Transverse colon (tissue), 4 donors: ENCODE results near the gene PSMD5.

Source experiments
- EP300 ChIP-seq: sonication (generic); formaldehyde crosslinking; IDR thresholded peaks from one replicate; pipeline ENCODE4 v1.6.1; 2017; ENCODE audit warnings: antibody characterized with exemption, low read depth
- POLR2A ChIP-seq: fragments of 450-650 bp; IDR thresholded peaks from one replicate; pipeline ENCODE4 v1.6.1; 2016; ENCODE audit warnings: antibody characterized with exemption, mild to moderate bottlenecking, moderate library complexity
- POLR2AphosphoS5 ChIP-seq, 3 donors: sonication (generic); formaldehyde crosslinking; IDR thresholded peaks; one replicate each; pipeline ENCODE4 v1.6.1; 2016; ENCODE audit warnings: antibody characterized with exemption in 3 of 3
- TF ChIP-seq, protein P1 (sequence below), 5 experiments: fragments of 200-600 bp in 3 of 5; fragments of 450-650 bp in 2 of 5; sonication (generic) in 3 of 5; IDR thresholded peaks; 1 replicate in 2 of 5; 2 replicates in 3 of 5; pipeline ENCODE4 v1.5.1; 2016 to 2017; ENCODE audit warnings: antibody characterized with exemption in 5 of 5, inconsistent platforms in 3 of 5, mild to moderate bottlenecking in 2 of 5, moderate library complexity in 1 of 5

DNA sequence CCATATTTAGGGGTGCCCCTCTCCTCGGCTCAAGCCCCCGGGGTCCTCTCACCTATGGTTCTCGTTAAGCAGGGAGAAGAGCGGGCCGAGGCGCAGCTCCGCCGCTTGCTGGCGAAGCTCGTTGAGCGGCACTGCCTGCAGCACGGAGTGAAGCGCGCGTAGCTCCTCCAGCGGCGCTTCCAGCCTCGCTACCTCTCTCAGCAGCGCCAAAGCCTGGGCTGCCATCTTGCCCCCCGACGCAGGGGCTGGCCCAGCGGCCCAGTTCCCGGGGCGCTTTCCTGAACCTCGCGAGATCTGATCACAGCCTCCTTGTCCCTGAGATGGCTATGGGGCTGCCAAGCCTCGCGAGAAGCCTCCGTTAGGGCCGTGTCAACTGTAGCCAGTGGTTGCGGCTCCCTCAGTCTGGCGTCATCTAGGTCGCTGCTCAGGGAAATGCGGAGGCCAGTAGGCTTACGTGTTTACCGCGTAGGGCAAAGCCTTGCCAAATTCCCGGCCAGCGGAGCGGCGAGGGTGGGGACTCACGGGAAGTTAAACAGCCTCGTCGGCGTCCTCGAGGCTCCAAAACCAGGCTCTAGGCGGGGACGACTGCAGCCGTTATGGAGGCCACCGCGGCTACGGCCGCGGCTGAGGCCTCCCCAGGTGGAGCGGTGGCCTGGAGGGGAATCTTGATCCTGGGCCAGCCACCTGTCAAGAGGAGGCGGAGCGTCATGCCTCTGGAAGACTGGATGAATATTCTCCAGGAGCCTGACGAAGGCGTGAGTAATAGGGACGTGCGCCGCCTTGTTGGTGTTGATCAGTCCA is at the start of gene PSMD5:
- TF ChIP-seq, protein P1, sequence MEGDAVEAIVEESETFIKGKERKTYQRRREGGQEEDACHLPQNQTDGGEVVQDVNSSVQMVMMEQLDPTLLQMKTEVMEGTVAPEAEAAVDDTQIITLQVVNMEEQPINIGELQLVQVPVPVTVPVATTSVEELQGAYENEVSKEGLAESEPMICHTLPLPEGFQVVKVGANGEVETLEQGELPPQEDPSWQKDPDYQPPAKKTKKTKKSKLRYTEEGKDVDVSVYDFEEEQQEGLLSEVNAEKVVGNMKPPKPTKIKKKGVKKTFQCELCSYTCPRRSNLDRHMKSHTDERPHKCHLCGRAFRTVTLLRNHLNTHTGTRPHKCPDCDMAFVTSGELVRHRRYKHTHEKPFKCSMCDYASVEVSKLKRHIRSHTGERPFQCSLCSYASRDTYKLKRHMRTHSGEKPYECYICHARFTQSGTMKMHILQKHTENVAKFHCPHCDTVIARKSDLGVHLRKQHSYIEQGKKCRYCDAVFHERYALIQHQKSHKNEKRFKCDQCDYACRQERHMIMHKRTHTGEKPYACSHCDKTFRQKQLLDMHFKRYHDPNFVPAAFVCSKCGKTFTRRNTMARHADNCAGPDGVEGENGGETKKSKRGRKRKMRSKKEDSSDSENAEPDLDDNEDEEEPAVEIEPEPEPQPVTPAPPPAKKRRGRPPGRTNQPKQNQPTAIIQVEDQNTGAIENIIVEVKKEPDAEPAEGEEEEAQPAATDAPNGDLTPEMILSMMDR (IDR thresholded peaks at IDR 0.05), result peak in 1 of 5 experiments; percentile 25
- TF ChIP-seq POLR2AphosphoS5 (IDR thresholded peaks at IDR 0.05) (peak; percentile 77 to 95 (median 91)), EP300 (peak; percentile 30), POLR2A (peak; percentile 93)
